Omental fat pad (tissue), 4 donors: ENCODE data around the gene DNAH17. TPM values are rescaled to one million over a fixed set of nuclear protein-coding genes. Genes with fewer than 3 reads are reported as not detected.

Experiments used
- ATAC-seq: fragments of 150-250 bp; one replicate; pipeline ENCODE4 v1.9.1; 2016; ENCODE audit warnings: mild to moderate bottlenecking, moderate library complexity; ENCODE audit not compliant: low FRiP score
- DNase-seq: peaks from one replicate; pipeline ENCODE4 v3.0.0-alpha.2; 2019; ENCODE audit warnings: low spot score
- CTCF ChIP-seq, 3 donors: fragments of 450-650 bp; IDR thresholded peaks; one replicate each; pipeline ENCODE4 v1.5.1; 2016 to 2017; ENCODE audit warnings: antibody characterized with exemption in 3 of 3, mild to moderate bottlenecking in 3 of 3, moderate library complexity in 2 of 3
- total RNA-seq, 4 donors: library from RNA; depleted of rRNA; stranded (reverse); fragments of >200 nt; gene quantifications; one replicate each; pipeline ENCODE4 v1.1.0, GENCODE V29; 2016

DNAH17 gene
- total RNA-seq, 4 donors from 2014 or later, result 0.24 to 1.4 (median 0.34) TPM

- ATAC-seq (no peak), DNase-seq (no peak)
- TF ChIP-seq CTCF (IDR thresholded peaks at IDR 0.05), result no peak
Measured at GRCh38 chr17:78585006-78585630, 7.9 kb upstream of the DNAH17 start.

DNA sequence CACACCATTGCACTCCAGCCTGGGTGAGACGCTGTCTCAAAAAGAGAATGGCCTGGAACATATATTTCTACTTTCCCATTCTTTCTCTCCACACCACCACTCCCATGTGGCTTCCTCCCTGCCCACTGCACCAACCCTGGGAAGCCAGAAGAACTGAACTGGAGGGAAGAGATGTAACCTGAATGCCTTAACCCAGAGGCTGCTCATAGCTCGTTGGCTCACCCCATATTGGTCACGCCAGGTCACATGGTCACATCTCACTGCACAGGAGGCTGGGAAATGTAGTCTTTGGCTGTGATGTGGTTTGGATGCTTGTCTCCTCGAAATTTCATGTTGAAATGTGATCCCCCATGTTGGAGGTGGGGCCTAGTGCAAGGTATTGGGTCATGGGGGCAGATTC, 5.9 kb upstream of the DNAH17 start:
- no peak for DNase-seq
- ATAC-seq, result no peak
- no peak for TF ChIP-seq CTCF (IDR thresholded peaks at IDR 0.05)

- DNase-seq (no peak), ATAC-seq (no peak)
- no peak for TF ChIP-seq CTCF (IDR thresholded peaks at IDR 0.05)
Measured at GRCh38 chr17:78581304-78581703, 4.1 kb upstream of the DNAH17 start.

DNA sequence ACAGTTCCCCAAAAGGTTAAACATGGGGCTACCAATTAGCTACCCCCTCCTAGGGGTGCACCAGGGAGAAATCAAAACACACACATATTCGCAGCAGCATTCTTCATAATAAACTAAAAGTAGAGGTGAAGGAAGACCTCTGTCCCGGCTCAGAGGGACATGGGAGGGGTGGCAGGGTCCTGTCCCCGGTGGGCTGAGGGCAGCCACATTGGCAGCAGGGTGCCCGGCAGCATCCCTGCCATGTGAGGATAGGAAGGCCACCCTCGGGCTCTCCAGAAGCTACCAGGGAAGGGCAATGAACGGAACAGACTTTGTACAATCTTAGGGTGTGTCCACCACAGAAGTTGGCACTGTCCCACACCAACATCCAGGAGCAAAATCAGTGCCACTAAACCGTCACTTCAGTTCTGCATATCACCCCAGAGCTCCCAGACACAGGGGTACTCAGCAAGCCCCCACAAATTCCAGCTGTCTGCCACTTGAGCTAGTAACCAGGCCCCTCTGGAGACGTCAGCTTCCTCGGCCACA, 3.1 kb upstream of the DNAH17 start:
- no peak for TF ChIP-seq CTCF (IDR thresholded peaks at IDR 0.05)
- no peak for DNase-seq
- no peak for ATAC-seq

- TF ChIP-seq CTCF (IDR thresholded peaks at IDR 0.05), result no peak
Measured at GRCh38 chr17:78576389-78577112, 645 bp downstream of the DNAH17 start.

GRCh38 chr17:78575899-78576298, 1.3 kb downstream of the DNAH17 start:
- no peak for TF ChIP-seq CTCF (IDR thresholded peaks at IDR 0.05)
- DNase-seq (no peak), ATAC-seq (no peak)

More at GRCh38 chr17:78576389-78577112, 645 bp downstream of the DNAH17 start:
- ATAC-seq (no peak), DNase-seq (no peak)

DNA sequence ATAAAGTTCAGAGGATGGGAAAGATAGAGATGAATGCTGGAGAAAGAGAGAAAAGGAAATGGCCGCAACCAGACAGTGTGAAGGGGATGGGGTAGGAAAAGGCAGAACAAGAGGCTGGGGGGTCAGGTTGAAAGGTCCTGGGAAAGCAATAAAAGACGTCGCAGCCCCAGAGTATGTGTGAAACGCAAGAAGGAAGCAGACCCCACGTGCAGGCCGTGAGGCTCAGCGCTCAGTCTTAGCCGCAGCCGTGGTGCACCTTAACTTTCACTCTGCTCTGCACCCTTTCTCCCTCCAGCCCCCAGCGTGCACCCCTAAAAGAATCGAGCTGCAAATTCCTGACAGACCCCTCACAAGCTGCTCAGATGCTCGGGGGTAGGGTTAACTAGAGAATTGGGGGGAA, 1.9 kb downstream of the DNAH17 start:
- no peak for DNase-seq
- TF ChIP-seq CTCF (IDR thresholded peaks at IDR 0.05), result no peak
- ATAC-seq, result no peak
